HepG2 (cell line): ENCODE measurements around the gene CORT. TPM values are rescaled to one million over a fixed set of nuclear protein-coding genes. Genes with fewer than 3 reads are reported as not detected.

Experiments
- BCL3 ChIP-seq: sonication (generic); formaldehyde crosslinking; IDR thresholded peaks from 2 replicates; pipeline ENCODE4 v1.5.1; 2020; ENCODE audit warnings: mild to moderate bottlenecking, missing genetic modification reagents, moderate library complexity
- CBFB ChIP-seq: sonication (generic); formaldehyde crosslinking; IDR thresholded peaks from 2 replicates; pipeline ENCODE4 v1.4.0; 2020; ENCODE audit warnings: missing genetic modification reagents
- CREM ChIP-seq, 2 experiments: sonication (generic) in 1 of 2; formaldehyde crosslinking in 1 of 2; IDR thresholded peaks; 2 replicates each; pipeline versions ENCODE4 v1.4.0 to v1.6.1; 2016 to 2020; ENCODE audit warnings: antibody characterized with exemption in 1 of 2, mild to moderate bottlenecking in 1 of 2, missing genetic modification reagents in 1 of 2
- E2F5 ChIP-seq: sonication (generic); formaldehyde crosslinking; conservative IDR thresholded peaks from 2 replicates; pipeline ENCODE4 v1.4.0; 2020; ENCODE audit warnings: missing genetic modification reagents
- EED ChIP-seq: sonication (generic); formaldehyde crosslinking; IDR thresholded peaks from 2 replicates; pipeline ENCODE4 v1.5.0; 2020; ENCODE audit warnings: mild to moderate bottlenecking, missing genetic modification reagents
- GLI4 ChIP-seq: sonication (generic); formaldehyde crosslinking; IDR thresholded peaks from 2 replicates; pipeline ENCODE4 v1.5.1; 2020; ENCODE audit warnings: missing genetic modification reagents, mild to moderate bottlenecking, moderate library complexity, borderline replicate concordance
- KDM5A ChIP-seq: fragments of 200-600 bp; sonication (generic); IDR thresholded peaks from 2 replicates; pipeline ENCODE4 v1.7.0; 2018; ENCODE audit warnings: antibody characterized with exemption, mild to moderate bottlenecking, low read length, borderline replicate concordance
- KLF15 ChIP-seq: sonication (generic); formaldehyde crosslinking; IDR thresholded peaks from 2 replicates; pipeline ENCODE4 v1.8.1; 2023; ENCODE audit warnings: borderline replicate concordance, mild to moderate bottlenecking, inconsistent platforms, missing genetic modification reagents, mixed read lengths
- MAX ChIP-seq: IDR thresholded peaks from 2 replicates; pipeline ENCODE4 v1.6.1; 2012; ENCODE audit warnings: inconsistent platforms
- RAD21 ChIP-seq: fragments of 450-650 bp; formaldehyde crosslinking; IDR thresholded peaks from 2 replicates; pipeline ENCODE4 v1.5.0; 2020; ENCODE audit warnings: mild to moderate bottlenecking
- RERE ChIP-seq: IDR thresholded peaks from 2 replicates; pipeline ENCODE4 v1.6.1; 2016; ENCODE audit warnings: low read depth, missing genetic modification reagents, missing compliant biosample characterization
- ZNF232 ChIP-seq: sonication (generic); formaldehyde crosslinking; IDR thresholded peaks from 2 replicates; pipeline ENCODE4 v1.4.0; 2020; ENCODE audit warnings: missing genetic modification reagents, borderline replicate concordance
- ZNF280B ChIP-seq: sonication (generic); formaldehyde crosslinking; IDR thresholded peaks from 2 replicates; pipeline ENCODE4 v1.5.0; 2020; ENCODE audit warnings: missing genetic modification reagents, mild to moderate bottlenecking, borderline replicate concordance
- ZNF331 ChIP-seq: sonication (generic); formaldehyde crosslinking; IDR thresholded peaks from 2 replicates; pipeline ENCODE4 v1.4.0; 2020; ENCODE audit warnings: missing genetic modification reagents
- ZNF570 ChIP-seq: sonication (generic); formaldehyde crosslinking; IDR thresholded peaks from 2 replicates; pipeline ENCODE4 v1.4.0; 2020; ENCODE audit warnings: mild to moderate bottlenecking, missing genetic modification reagents, borderline replicate concordance
- ZNF605 ChIP-seq: sonication (generic); formaldehyde crosslinking; IDR thresholded peaks from 2 replicates; pipeline ENCODE4 v1.8.0; 2022; ENCODE audit warnings: mild to moderate bottlenecking, missing genetic modification reagents
- ZNF800 ChIP-seq: sonication (generic); formaldehyde crosslinking; IDR thresholded peaks from 2 replicates; pipeline ENCODE4 v1.4.0; 2020; ENCODE audit warnings: missing genetic modification reagents
- polyA plus RNA-seq, 8 experiments: library from polyadenylated mRNA; depleted of rRNA in 3 of 8; stranded (reverse) in 7 of 8; unstranded in 1 of 8; fragments of >200 nt; fragmentation: Illumina TruSeq in 4 of 8; extraction: Trizol in 4 of 8; gene quantifications; 2 replicates each; pipeline versions ENCODE4 v1.2.1 to v1.2.3, GENCODE V29; 2011 to 2016; ENCODE audit warnings: low read depth in 4 of 8, missing spikeins in 1 of 8, mixed read lengths in 1 of 8; ENCODE audit not compliant: insufficient read depth in 1 of 8
- total RNA-seq, 5 experiments: library from RNA; depleted of rRNA; stranded (reverse); fragments of >200 nt; fragmentation: Illumina TruSeq; extraction: Trizol; gene quantifications; 2 replicates each; pipeline ENCODE4 v1.2.3, GENCODE V29; 2016; ENCODE audit warnings: low read depth in 1 of 5

The CORT gene
- total and polyA plus RNA-seq, 2 of the 13 experiments (the other 11 are each of a cell fraction or from before 2014, with no cell fraction given), result 0.11 to 0.62 TPM

GRCh38 chr1:10494754-10495474 lies 45.1 kb downstream of the CORT start (continued):
- TF ChIP-seq E2F5 (CRISPR knock-in tag), result no peak
- no peak for TF ChIP-seq CREM (IDR thresholded peaks at IDR 0.05)
- no peak for TF ChIP-seq CREM (CRISPR knock-in tag; IDR thresholded peaks at IDR 0.05)
- 0 out of 2 replicates have a peak, but pooled peaks have one; percentile 5 for TF ChIP-seq CBFB (CRISPR knock-in tag)
- no peak for TF ChIP-seq ZNF232
- no peak for TF ChIP-seq KLF15 (CRISPR knock-in tag)
- no peak for TF ChIP-seq RERE
- no peak for TF ChIP-seq ZNF280B (CRISPR knock-in tag)
- TF ChIP-seq GLI4 (CRISPR knock-in tag), result no peak
- no peak for TF ChIP-seq ZNF570
- 0 out of 2 replicates have a peak, but pooled peaks have one; percentile 28 for TF ChIP-seq ZNF605 (CRISPR knock-in tag)
- TF ChIP-seq MAX, result no peak
- no peak for TF ChIP-seq ZNF800 (CRISPR knock-in tag)
- TF ChIP-seq EED (CRISPR knock-in tag), result no peak
- TF ChIP-seq KDM5A, result peak; percentile 63; the same call in 1 of the 2 replicates
- peak; percentile 73 for TF ChIP-seq RAD21 (CRISPR knock-in tag)
- TF ChIP-seq BCL3, result no peak
- no peak for TF ChIP-seq ZNF331 (CRISPR knock-in tag)
